ENCODE measurements around the gene CACNA2D3. TPM values are rescaled to one million over a fixed set of nuclear protein-coding genes. Genes with fewer than 3 reads are reported as not detected.

Gene CACNA2D3
- polyA plus RNA-seq, 1 donor from 2014 or later: 26.2 TPM

GRCh38 chr3:54720604-54721003 lies 598.3 kb downstream of the CACNA2D3 start (continued):
- TF ChIP-seq EZH2 (IDR thresholded peaks at IDR 0.05; ENCODE audit: borderline replicate concordance, insufficient read depth, low read length, poor library complexity, severe bottlenecking) (no peak), POLR2AphosphoS5 (IDR thresholded peaks at IDR 0.05) (no peak)

GRCh38 chr3:54731732-54732445 lies 609.5 kb downstream of the CACNA2D3 start:
- no peaks in the 10 kb centered on the region for H3K9me2 ChIP-seq (ENCODE audit: insufficient read depth, low read length)
- H3F3A ChIP-seq (ENCODE audit: insufficient read depth, low read length, poor library complexity, severe bottlenecking): peaks cover 6% of the 10 kb centered on the region
- no peak for TF ChIP-seq TAF1 (IDR thresholded peaks at IDR 0.05; ENCODE audit: low read depth)
- no peaks in the 10 kb centered on the region for H3K27me3 ChIP-seq (ENCODE audit: insufficient read depth, low read depth, low read length)
- no peak overlapping the region for H2AFZ ChIP-seq (ENCODE audit: low read depth, low read length)
- no peak overlapping the region for H3K27ac ChIP-seq (ENCODE audit: low read length)
- H3K4me3 ChIP-seq (ENCODE audit: low read length): no peak overlapping the region
- no peak overlapping the region for H3K9ac ChIP-seq (ENCODE audit: low read length)
- H3K4me2 ChIP-seq (ENCODE audit: low read length): no peak overlapping the region
- no peaks in the 10 kb centered on the region for H3K79me2 ChIP-seq (replicated peaks; ENCODE audit: insufficient read depth, low read length)
- no peaks in the 10 kb centered on the region for H3K36me3 ChIP-seq (ENCODE audit: insufficient read depth, low read length)
- no peaks in the 10 kb centered on the region for H4K20me1 ChIP-seq (ENCODE audit: insufficient read depth)
- H3K9me3 ChIP-seq (ENCODE audit: low read length): no peaks in the 10 kb centered on the region

- H3K36me3 ChIP-seq (ENCODE audit: insufficient read depth, low read length): no peaks in the 10 kb centered on the region
- H3K9me2 ChIP-seq (ENCODE audit: insufficient read depth, low read length): no peaks in the 10 kb centered on the region
- no peaks in the 10 kb centered on the region for H4K20me1 ChIP-seq (ENCODE audit: insufficient read depth)
- no peak overlapping the region for H3K4me3 ChIP-seq (ENCODE audit: low read length)
- H2AFZ ChIP-seq (ENCODE audit: low read depth, low read length): no peak overlapping the region
- peak overlapping the region; percentile 40 for H3K27ac ChIP-seq (ENCODE audit: low read length)
- H3K27me3 ChIP-seq (ENCODE audit: insufficient read depth, low read depth, low read length): no peaks in the 10 kb centered on the region
- no peaks in the 10 kb centered on the region for H3K79me2 ChIP-seq (replicated peaks; ENCODE audit: insufficient read depth, low read length)
- H3F3A ChIP-seq (ENCODE audit: insufficient read depth, low read length, poor library complexity, severe bottlenecking): peaks cover 6% of the 10 kb centered on the region
- no peaks in the 10 kb centered on the region for H3K9me3 ChIP-seq (ENCODE audit: low read length)
- TF ChIP-seq CTCF (IDR thresholded peaks at IDR 0.05; ENCODE audit: poor library complexity, severe bottlenecking): no peak
- no peak for TF ChIP-seq REST (IDR thresholded peaks at IDR 0.05; ENCODE audit: borderline replicate concordance)
- TF ChIP-seq MXI1 (conservative IDR thresholded peaks at IDR 0.05; ENCODE audit: poor library complexity, severe bottlenecking): no peak
- TF ChIP-seq RAD21 (conservative IDR thresholded peaks at IDR 0.05): no peak
- TF ChIP-seq EZH2 (IDR thresholded peaks at IDR 0.05; ENCODE audit: borderline replicate concordance, insufficient read depth, low read length, poor library complexity, severe bottlenecking): no peak
- TF ChIP-seq POLR2AphosphoS5 (IDR thresholded peaks at IDR 0.05): no peak
- TF ChIP-seq TAF1 (IDR thresholded peaks at IDR 0.05; ENCODE audit: low read depth): no peak
- TF ChIP-seq SMC3 (conservative IDR thresholded peaks at IDR 0.05; ENCODE audit: poor library complexity): no peak
- no peak for TF ChIP-seq EP300 (conservative IDR thresholded peaks at IDR 0.05; ENCODE audit: poor library complexity, severe bottlenecking)
- H3K9ac ChIP-seq (ENCODE audit: low read length): no peak overlapping the region
- H3K4me2 ChIP-seq (ENCODE audit: low read length): no peak overlapping the region
Measured at GRCh38 chr3:54733106-54734006, 611.0 kb downstream of the CACNA2D3 start.

Data from neural cell (in vitro differentiated cells).